ENCODE results near the gene MED13L. TPM values are rescaled to one million over a fixed set of nuclear protein-coding genes. Genes with fewer than 3 reads are reported as not detected.

The MED13L gene
- total and polyA plus RNA-seq, 2 of the 8 experiments (the other 6 are each of a cell fraction or from before 2014, with no cell fraction given), result 15.9 to 51.7 TPM

DNA sequence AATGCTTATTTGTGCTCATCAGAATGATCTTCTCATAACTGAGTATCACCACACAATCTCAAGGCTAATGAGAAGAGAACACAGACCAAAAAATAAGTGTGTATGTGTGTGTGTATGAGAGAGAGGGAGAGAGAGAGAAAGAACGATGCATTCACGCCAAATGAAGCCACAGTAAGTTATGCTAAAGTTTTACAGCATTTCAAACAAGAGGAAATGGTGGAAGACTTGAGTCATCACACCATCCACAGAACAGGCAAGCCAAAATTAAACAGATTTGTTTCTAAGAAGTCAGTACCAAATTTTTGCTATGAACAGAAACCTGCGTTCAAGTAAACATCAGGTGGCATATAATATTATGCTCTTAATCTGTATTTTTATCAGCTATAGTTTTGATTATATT, 141.2 kb downstream of the MED13L start (continued):
- TF ChIP-seq RNF2 (IDR thresholded peaks at IDR 0.05; ENCODE audit: borderline replicate concordance, low read depth, low read length, missing control alignments, poor library complexity, severe bottlenecking) (no peak), POU5F1 (IDR thresholded peaks at IDR 0.05; ENCODE audit: low read depth, low read length) (no peak), JUN (IDR thresholded peaks at IDR 0.05; ENCODE audit: low read depth, low read length) (no peak), TCF12 (IDR thresholded peaks at IDR 0.05; ENCODE audit: low read depth, low read length) (no peak), CEBPB (IDR thresholded peaks at IDR 0.05; ENCODE audit: low read depth, low read length) (no peak), TAF7 (optimal IDR thresholded peaks at IDR 0.05; ENCODE audit: borderline replicate concordance, low read depth, low read length) (no peak)
